ENCODE results near the gene FLT3LG. TPM values are rescaled to one million over a fixed set of nuclear protein-coding genes. Genes with fewer than 3 reads are reported as not detected.
A peak's percentile ranks its signal among the peaks of the same experiment; 100 is the strongest.

FLT3LG gene
- total RNA-seq, 2 experiments from 2014 or later: 8.2 to 8.4 TPM

DNA sequence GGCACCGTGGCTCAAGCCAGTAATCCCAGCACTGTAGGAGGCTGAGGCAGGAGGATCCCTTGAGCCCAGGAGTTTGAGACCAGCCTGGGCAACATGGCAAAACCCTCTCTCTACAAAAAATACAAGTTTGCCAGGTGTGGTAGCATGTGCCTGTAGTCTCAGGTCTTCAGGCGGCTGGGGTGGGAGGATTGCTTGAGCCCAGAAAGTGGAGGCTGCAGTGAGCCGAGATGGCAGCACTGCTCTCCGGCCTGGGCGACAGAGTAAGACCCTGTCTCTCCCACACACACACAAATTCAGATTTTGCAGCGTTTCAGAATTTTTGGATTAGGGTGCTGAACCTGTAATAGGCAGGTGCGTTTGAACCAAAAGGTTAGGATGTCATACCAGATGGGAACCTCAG, 24.5 kb downstream of the FLT3LG start:
- intact Hi-C loops (cut with micrococcal nuclease; ENCODE audit: unreplicated experiment): loop anchor here (10.0 kb wide), 2 partner anchors 266 to 864 kb away; partner anchors contain the start of genes AP2A1, DBP and TSKS
- peaks cover 61% of the 10 kb centered on the region for H3K4me1 ChIP-seq (ENCODE audit: insufficient read depth, low read length, poor library complexity, severe bottlenecking)
- CTCF ChIA-PET (ENCODE audit: unreplicated experiment): no interaction called here

DNA sequence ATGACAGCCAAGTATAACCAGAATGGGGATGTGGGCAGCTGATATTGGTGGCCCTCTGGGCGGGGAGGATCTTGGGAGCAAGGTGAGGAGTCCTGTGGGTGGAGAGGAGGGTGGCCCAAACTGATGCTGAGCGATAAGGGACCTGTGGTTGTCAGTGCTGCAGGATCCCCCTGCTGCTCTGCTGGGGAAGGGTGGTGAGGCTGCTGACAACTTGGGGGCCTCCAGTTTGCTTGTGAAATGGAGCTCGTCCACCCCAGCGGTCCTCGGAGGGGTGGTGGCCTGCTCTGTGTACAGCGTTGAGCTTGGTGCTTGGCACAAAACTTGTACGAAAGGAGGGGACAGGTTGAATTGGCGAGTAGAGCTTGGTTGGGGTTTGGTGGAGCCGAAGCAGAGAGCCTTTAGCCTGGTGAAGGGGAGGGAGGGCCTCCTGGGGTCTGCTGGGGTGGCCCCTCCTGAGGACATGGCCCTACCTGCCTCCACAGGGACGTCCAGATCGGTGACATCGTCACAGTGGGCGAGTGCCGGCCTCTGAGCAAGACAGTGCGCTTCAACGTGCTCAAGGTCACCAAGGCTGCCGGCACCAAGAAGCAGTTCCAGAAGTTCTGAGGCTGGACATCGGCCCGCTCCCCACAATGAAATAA, 25.1 kb downstream of the FLT3LG start:
- H3K79me2 ChIP-seq (ENCODE audit: insufficient read depth, low read depth, low read length): peaks cover 30% of the 10 kb centered on the region
- intact Hi-C loops (cut with micrococcal nuclease; ENCODE audit: unreplicated experiment): loop anchor here (10.0 kb wide), 2 partner anchors 266 to 864 kb away; partner anchors contain the start of genes AP2A1, DBP and TSKS
- no peaks in the 10 kb centered on the region for H3K9me2 ChIP-seq (ENCODE audit: insufficient read depth, low read length)
- H3K9me3 ChIP-seq (ENCODE audit: low read length): no peaks in the 10 kb centered on the region
- H3K36me3 ChIP-seq (ENCODE audit: insufficient read depth, low read length): peaks cover 40% of the 10 kb centered on the region
- peak overlapping the region; percentile 100 for H3K4me2 ChIP-seq (ENCODE audit: low read length)
- ChIA-PET POLR2A (interaction anchor here (0.5 kb wide), 1 partner anchor 619 kb away, joined by 4 read pairs; no protein-coding TSS in a partner anchor), CTCF (ENCODE audit: unreplicated experiment) (no interaction called here)
- H3K27ac ChIP-seq (ENCODE audit: low read depth, low read length, poor library complexity, severe bottlenecking): peak overlapping the region; percentile 84
- peak overlapping the region; percentile 98 for H3K4me3 ChIP-seq (ENCODE audit: low read depth, low read length, poor library complexity, severe bottlenecking)
- no peak for DNase-seq (ENCODE audit: low spot score)
- peaks cover 25% of the 10 kb centered on the region for H4K20me1 ChIP-seq (ENCODE audit: insufficient read depth, low read length)
- no peak for TF ChIP-seq EZH2phosphoT487 (IDR thresholded peaks at IDR 0.05; ENCODE audit: borderline replicate concordance, low read depth, low read length)
- TF ChIP-seq, protein P1, sequence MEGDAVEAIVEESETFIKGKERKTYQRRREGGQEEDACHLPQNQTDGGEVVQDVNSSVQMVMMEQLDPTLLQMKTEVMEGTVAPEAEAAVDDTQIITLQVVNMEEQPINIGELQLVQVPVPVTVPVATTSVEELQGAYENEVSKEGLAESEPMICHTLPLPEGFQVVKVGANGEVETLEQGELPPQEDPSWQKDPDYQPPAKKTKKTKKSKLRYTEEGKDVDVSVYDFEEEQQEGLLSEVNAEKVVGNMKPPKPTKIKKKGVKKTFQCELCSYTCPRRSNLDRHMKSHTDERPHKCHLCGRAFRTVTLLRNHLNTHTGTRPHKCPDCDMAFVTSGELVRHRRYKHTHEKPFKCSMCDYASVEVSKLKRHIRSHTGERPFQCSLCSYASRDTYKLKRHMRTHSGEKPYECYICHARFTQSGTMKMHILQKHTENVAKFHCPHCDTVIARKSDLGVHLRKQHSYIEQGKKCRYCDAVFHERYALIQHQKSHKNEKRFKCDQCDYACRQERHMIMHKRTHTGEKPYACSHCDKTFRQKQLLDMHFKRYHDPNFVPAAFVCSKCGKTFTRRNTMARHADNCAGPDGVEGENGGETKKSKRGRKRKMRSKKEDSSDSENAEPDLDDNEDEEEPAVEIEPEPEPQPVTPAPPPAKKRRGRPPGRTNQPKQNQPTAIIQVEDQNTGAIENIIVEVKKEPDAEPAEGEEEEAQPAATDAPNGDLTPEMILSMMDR (conservative IDR thresholded peaks at IDR 0.05; ENCODE audit: low read length): no peak
- H2AFZ ChIP-seq (ENCODE audit: low read length): no peak overlapping the region
- no TSS peak for BruUV-seq (replicated peaks)
- peaks cover 57% of the 10 kb centered on the region for H3K4me1 ChIP-seq (ENCODE audit: insufficient read depth, low read length, poor library complexity, severe bottlenecking)

More for the DNA sequence above, 24.5 kb downstream of the FLT3LG start:
- DNase-seq (ENCODE audit: low spot score): no peak
- H3K27ac ChIP-seq (ENCODE audit: low read depth, low read length, poor library complexity, severe bottlenecking): peak overlapping the region; percentile 84
- H4K20me1 ChIP-seq (ENCODE audit: insufficient read depth, low read length): peaks cover 25% of the 10 kb centered on the region
- no peak overlapping the region for H2AFZ ChIP-seq (ENCODE audit: low read length)
- no peaks in the 10 kb centered on the region for H3K9me3 ChIP-seq (ENCODE audit: low read length)
- peaks cover 41% of the 10 kb centered on the region for H3K36me3 ChIP-seq (ENCODE audit: insufficient read depth, low read length)
- peak overlapping the region; percentile 100 for H3K4me2 ChIP-seq (ENCODE audit: low read length)
- POLR2A ChIA-PET: no interaction called here
- peaks cover 30% of the 10 kb centered on the region for H3K79me2 ChIP-seq (ENCODE audit: insufficient read depth, low read depth, low read length)
- TF ChIP-seq, protein P1 (conservative IDR thresholded peaks at IDR 0.05; ENCODE audit: low read length): no peak
- no peak for TF ChIP-seq EZH2phosphoT487 (IDR thresholded peaks at IDR 0.05; ENCODE audit: borderline replicate concordance, low read depth, low read length)
- BruUV-seq (replicated peaks): no TSS peak
- no peaks in the 10 kb centered on the region for H3K9me2 ChIP-seq (ENCODE audit: insufficient read depth, low read length)
- H3K4me3 ChIP-seq (ENCODE audit: low read depth, low read length, poor library complexity, severe bottlenecking): peak overlapping the region; percentile 98

All from OCI-LY7 (cell line).